ENCODE data around the gene FA2H. TPM values are rescaled to one million over a fixed set of nuclear protein-coding genes. Genes with fewer than 3 reads are reported as not detected.

FA2H gene
- total RNA-seq, 4 donors from 2014 or later, result 0.41 TPM; not detected in 3

DNA sequence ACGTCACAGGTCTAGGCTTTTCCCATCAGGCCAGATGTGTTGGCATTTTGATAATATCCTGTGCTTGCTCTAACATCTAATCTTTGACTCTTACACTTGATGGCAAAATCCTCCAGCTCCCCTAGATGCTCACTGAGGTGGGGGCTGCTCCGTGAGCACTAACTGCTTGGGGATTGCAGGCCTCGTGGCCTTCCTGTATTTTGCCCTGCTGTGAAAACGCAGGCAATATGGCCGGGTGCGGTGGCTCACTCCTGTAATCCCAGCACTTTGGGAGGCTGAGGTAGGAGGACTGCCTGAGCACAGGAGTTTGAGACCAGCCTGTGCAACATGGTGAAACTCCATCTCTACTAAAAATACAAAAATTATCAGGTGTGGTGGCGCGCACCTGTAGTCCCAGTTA is 64.2 kb downstream of the FA2H start:
- Histone ChIP-seq H3K4me3 (no peak overlapping the region), H3K4me1 (no peaks in the 10 kb centered on the region), H3K9me3 (no peaks in the 10 kb centered on the region), H3K27ac (no peak overlapping the region), H3K36me3 (no peaks in the 10 kb centered on the region), H3K27me3 (no peaks in the 10 kb centered on the region)
- DNase-seq, result no peak
- in situ Hi-C loops (cut with MboI; ENCODE audit: low sequenced_read_pairs in 4 of 4), result loop anchor here in 2 of 4 donors (5.0 to 25.0 kb wide), 2 partner anchors 152 kb away; no protein-coding TSS in a partner anchor
- intact Hi-C loops (cut with DNase I; ENCODE audit: low total_unique reads), result no loop called here
- TF ChIP-seq, protein P1, sequence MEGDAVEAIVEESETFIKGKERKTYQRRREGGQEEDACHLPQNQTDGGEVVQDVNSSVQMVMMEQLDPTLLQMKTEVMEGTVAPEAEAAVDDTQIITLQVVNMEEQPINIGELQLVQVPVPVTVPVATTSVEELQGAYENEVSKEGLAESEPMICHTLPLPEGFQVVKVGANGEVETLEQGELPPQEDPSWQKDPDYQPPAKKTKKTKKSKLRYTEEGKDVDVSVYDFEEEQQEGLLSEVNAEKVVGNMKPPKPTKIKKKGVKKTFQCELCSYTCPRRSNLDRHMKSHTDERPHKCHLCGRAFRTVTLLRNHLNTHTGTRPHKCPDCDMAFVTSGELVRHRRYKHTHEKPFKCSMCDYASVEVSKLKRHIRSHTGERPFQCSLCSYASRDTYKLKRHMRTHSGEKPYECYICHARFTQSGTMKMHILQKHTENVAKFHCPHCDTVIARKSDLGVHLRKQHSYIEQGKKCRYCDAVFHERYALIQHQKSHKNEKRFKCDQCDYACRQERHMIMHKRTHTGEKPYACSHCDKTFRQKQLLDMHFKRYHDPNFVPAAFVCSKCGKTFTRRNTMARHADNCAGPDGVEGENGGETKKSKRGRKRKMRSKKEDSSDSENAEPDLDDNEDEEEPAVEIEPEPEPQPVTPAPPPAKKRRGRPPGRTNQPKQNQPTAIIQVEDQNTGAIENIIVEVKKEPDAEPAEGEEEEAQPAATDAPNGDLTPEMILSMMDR (IDR thresholded peaks at IDR 0.05 in 4 of 5, conservative IDR thresholded peaks at IDR 0.05 in 1 of 5), result no peak
- TF ChIP-seq POLR2A (IDR thresholded peaks at IDR 0.05), result no peak
- ATAC-seq, result no peak

DNA sequence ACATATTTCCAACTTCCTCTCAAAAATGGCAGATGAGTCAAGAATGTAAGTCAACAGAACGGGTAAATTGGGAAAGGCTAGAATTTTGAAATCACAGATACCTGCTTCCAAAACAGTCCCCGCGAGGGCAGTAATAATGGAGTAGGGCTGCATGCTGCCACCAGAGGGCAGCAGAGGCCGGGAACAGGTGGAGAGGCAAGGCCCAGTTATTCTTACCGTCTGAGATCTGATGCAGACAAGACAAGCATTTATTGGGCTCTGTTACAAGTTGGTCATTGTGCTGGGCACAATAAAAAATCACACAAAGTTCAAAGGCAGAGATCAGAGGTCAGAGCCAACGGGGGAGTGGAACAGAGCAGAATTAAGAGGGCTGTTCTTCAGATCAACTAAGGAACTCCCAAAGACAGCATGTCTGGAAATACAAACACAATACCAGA is 65.2 kb downstream of the FA2H start:
- Histone ChIP-seq H3K27ac (no peak overlapping the region), H3K27me3 (no peaks in the 10 kb centered on the region), H3K36me3 (no peaks in the 10 kb centered on the region), H3K4me1 (no peaks in the 10 kb centered on the region), H3K4me3 (no peak overlapping the region), H3K9me3 (no peaks in the 10 kb centered on the region)
- intact Hi-C loops (cut with DNase I; ENCODE audit: low total_unique reads), result loop anchor here (1.0 kb wide), 1 partner anchor 153 kb away; no protein-coding TSS in a partner anchor
- in situ Hi-C loops (cut with MboI; ENCODE audit: low sequenced_read_pairs in 4 of 4), result loop anchor here in 3 of 4 donors (10.0 to 25.0 kb wide), 3 partner anchors 145 to 155 kb away; no protein-coding TSS in a partner anchor
- ATAC-seq (peak; percentile 77 to 93), DNase-seq (peak; percentile 41 to 56)
- TF ChIP-seq POLR2A (IDR thresholded peaks at IDR 0.05), result no peak
- TF ChIP-seq, protein P1 (IDR thresholded peaks at IDR 0.05 in 4 of 5, conservative IDR thresholded peaks at IDR 0.05 in 1 of 5), result peak; percentile 86 to 96 (median 87)

DNA sequence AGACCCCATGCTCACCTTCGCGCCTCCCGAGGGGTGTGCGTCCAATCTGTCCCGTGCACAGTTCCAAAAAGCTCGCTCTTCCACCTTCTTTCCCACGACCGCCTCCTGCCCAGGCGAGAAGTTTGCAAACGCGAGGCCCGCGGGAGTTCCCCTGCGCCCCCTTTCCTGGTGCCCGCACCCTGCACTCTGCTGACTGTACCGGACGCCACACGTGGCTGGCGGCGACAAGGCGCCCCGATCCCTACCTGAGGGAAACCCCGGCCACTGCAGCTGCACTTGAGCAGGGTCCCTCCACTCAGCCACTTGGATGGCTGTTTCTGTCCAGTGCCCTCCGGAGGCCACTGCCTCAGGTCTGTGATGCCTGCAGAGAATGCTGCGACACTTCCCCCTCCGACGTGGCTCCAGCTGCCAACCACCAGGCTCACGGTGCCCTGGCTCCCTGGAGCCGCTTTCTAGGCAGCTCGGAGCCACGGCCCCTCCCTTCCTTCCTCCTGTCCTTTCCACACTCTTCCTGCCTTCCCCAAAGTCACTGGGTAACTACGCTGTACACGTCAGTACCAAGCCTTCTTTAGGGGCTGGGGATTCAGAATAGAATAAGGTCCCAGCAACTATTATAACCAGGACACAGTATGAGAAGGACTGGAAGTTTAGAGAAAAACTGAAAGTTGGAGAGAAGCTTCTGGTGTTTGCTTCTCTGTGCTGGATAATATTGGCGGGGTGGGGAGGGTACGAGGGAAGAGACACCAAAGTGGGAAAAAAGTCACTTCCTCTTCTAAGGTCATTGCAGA is 74.0 kb downstream of the FA2H start, which contains the start of gene MLKL:
TSS of gene MLKL (minus strand) at position 425 of the 788 bp plus-strand sequence. CDS start 5,105 bp downstream, outside the sequence.
- Histone ChIP-seq H3K36me3 (no peaks in the 10 kb centered on the region), H3K4me3 (peak within 1 kb of the TSS; percentile 55 to 87 (median 66)), H3K27me3 (peaks cover 0 to 12% (median 8%) of the 10 kb centered on the region in 3 donors), H3K4me1 (peaks cover 6 to 7% of the 10 kb centered on the region in 2 donors), H3K9me3 (no peaks in the 10 kb centered on the region), H3K27ac (peak within 1 kb of the TSS; percentile 24 to 78 (median 66))
- DNase-seq (peak; percentile 13 to 35), ATAC-seq (peak; percentile 53 to 68)
- in situ Hi-C loops (cut with MboI; ENCODE audit: low sequenced_read_pairs in 4 of 4) (loop anchor here in 3 of 4 donors (10.0 to 25.0 kb wide), 3 partner anchors 154 to 164 kb away; no protein-coding TSS in a partner anchor), intact Hi-C loops (cut with DNase I; ENCODE audit: low total_unique reads) (no loop called here)
- peak in 1 of 2 donors; percentile 21 for TF ChIP-seq POLR2A (IDR thresholded peaks at IDR 0.05)
- TF ChIP-seq, protein P1 (IDR thresholded peaks at IDR 0.05 in 4 of 5, conservative IDR thresholded peaks at IDR 0.05 in 1 of 5), result no peak

DNA sequence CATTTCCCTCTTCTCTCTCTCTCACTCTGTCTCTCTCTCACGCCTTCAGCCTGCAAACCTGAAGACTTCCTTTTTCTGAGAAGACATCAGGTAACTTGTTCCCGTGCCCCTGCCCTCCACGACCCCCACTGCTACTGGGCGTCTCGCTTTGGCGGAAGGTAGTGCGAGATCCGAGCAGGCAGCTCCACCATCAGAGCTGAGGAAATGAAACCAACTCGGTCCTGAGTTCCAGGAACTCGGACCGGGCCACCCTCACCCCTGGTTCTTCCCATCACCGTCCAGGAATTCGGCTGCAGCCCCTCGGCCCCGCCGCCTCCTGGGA is 74.5 kb downstream of the FA2H start:
- no peak for TF ChIP-seq POLR2A (IDR thresholded peaks at IDR 0.05)
- TF ChIP-seq, protein P1 (IDR thresholded peaks at IDR 0.05 in 4 of 5, conservative IDR thresholded peaks at IDR 0.05 in 1 of 5), result no peak
- ATAC-seq (no peak), DNase-seq (no peak)
- Histone ChIP-seq H3K36me3 (no peaks in the 10 kb centered on the region), H3K4me1 (peaks cover 6 to 7% of the 10 kb centered on the region in 2 donors), H3K27me3 (peaks cover 0 to 12% (median 8%) of the 10 kb centered on the region in 3 donors), H3K27ac (peak overlapping the region; percentile 24 to 78 (median 66)), H3K9me3 (no peaks in the 10 kb centered on the region), H3K4me3 (peak overlapping the region; percentile 55 to 87 (median 66))
- intact Hi-C loops (cut with DNase I; ENCODE audit: low total_unique reads) (no loop called here), in situ Hi-C loops (cut with MboI; ENCODE audit: low sequenced_read_pairs in 4 of 4) (loop anchor here in 3 of 4 donors (10.0 to 25.0 kb wide), 3 partner anchors 155 to 165 kb away; no protein-coding TSS in a partner anchor)

Data from gastrocnemius medialis (tissue), 4 donors.